IPS-NIHi7 (cell line): ENCODE results near the gene GAPT.
A peak's percentile ranks its signal among the peaks of the same experiment; 100 is the strongest.

Source experiments
- DNase-seq: peaks from one replicate; pipeline ENCODE4 v3.0.0; 2012; ENCODE audit warnings: mixed read lengths; ENCODE audit errors: extremely low spot score

Gene GAPT

DNA sequence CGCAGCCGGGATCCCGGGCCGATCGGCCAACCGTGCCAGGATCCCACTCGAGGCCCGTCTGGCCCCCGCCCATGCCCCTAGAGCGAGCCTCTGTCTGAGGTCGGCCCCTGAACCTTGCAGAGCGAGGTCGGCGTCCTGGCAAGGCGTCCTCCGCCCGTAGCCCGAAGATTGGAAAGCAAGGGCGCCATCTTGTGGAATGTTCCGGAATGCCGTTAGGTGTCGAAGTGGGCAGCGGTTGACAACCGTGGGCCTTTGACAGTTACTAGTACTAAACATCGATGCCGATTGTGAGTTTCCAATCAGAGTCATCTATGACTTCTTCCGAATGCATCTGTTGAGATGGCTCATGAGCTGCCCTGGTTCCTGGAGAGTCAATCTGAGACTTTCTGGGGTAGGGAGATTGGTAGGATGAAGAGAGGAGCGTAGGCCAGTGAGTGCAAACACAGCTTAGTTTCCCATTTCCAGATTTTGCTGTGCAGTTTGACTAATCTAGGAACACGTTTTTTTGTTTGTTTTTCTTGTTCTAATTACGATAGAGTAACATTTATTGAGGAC lies 30.4 kb upstream of the GAPT start:
- peak; percentile 81 for DNase-seq

DNA sequence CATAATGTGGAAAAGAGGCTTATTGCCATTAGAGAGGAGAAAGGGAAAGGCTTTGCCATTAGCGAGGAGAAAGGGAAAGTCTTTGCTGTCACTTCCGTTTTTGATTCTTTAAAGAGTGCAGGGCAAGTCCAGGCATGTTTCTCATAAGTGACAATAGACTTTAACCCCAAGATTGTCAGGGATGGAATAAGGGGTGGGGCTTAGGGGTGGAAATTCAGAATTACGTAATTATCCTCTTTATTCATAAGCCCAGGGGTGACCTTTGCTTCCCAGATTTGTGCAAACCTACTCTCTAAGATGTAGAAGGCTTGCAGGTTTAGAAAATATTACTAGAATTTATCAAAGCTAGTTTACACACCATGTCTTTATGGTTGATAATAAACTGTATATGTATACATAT lies 29.1 kb upstream of the GAPT start:
- no peak for DNase-seq

DNA sequence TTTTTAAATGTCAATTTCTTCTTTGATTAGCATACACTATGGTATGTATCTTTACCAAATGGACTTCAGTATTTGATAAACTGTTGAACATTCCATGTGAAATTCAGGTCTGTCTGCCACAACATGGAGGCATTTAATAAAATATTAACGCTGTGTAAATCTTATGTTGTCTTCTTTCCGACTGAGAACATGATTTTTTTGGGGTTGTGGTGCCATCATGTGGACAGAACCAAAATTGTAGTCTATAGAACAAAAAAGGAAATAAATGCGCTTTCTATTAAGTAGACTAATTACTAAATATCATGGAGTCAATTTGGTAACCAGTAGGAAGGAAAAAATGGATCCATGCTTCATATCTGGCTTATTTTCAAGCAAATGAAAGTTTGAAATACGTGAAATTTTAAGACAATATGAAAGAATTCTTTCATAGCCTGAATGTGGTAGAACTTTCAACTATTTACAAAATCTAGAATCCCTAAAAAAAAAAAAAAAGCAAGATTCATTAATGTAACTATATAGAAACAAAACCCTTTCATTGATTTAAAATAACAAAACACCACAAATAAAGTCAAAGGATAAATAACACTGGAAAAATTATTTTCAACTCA lies 28.5 kb upstream of the GAPT start:
- peak; percentile 17 for DNase-seq

DNA sequence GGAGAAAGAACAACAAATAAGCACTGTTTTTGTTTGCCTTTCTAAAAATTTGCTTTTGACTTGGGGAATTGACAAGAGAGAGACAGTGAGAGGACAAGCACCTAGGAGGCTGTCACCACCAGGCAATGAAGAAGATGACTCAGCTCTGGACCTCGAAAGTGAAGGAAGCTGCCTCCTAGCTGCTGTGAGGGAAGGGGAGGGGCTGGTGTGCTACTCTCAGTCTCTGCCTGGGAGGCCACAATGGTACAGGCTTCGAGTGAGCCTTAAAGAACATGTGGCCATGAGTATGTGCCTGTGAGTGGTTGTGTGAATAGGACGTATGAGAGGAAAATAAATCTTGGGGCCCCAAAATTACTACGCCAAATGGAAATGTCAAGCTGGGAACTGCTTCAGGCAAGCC lies 24.3 kb upstream of the GAPT start:
- peak; percentile 42 for DNase-seq

DNA sequence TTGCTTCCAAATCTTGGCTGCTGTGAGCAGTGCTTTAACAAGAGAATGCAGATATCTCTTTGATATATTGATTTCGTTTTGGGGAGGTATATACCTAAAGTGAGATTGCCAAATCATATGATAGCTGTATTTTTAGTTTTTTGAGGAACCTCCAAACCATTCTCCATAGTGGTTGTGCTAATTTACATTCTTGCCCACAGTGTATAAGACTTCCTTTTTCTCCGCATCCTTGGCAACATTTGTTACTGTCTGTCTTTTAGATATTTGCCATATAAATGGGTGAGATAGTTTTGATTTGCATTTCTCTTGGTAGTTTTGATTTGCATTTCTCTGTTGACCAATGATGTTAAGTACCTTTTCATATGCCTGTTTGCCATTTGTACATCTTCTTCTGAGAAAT lies 21.3 kb upstream of the GAPT start:
- no peak for DNase-seq

DNA sequence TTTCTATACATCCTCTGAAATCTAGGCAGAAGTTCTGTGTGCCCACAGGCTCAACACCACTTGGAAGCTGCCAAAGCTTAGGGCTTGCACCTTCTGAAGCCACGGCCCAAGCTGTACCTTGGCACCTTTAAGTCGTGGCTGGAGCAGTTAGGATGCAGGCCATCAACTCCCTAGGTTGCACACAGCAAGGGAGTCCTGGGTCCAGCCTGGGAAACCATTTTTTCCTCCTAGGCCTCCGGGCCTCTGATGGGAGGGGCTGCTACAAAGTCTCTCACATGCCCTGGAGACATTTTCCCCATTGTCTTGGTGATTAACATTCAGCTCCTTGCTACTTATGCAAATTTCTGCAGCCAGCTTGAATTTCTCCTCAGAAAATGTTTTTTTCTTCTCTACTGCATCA lies 15.8 kb upstream of the GAPT start:
- no peak for DNase-seq

DNA sequence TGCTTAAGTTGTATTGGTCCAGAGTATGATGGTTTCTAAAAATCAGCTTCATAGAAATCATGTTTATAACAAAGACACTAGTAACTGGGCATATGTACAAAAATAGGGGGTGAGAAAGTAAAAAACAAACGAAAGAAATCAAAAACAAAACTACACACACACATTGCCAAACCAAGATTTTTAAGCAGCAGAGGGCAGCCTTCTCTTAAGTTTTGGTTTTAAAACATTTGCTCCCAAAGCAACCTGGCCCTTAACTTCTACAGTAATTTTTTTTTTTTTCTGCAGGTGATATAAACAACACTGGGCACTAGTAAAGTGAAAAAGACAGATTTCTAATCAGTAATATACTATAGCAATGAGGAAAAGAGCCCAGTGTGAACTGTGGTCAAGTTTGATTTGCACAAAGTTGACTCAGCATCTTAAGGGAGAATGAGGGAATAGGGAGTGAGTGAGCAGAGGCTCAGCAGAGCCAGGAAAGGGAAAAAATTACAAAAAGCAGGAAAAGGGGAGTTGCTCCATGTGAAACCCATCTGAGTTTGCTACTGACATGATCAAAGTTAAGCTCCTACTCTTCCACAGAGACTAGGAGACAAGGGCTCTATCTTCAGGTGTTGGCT lies 13.4 kb upstream of the GAPT start:
- DNase-seq = no peak

DNA sequence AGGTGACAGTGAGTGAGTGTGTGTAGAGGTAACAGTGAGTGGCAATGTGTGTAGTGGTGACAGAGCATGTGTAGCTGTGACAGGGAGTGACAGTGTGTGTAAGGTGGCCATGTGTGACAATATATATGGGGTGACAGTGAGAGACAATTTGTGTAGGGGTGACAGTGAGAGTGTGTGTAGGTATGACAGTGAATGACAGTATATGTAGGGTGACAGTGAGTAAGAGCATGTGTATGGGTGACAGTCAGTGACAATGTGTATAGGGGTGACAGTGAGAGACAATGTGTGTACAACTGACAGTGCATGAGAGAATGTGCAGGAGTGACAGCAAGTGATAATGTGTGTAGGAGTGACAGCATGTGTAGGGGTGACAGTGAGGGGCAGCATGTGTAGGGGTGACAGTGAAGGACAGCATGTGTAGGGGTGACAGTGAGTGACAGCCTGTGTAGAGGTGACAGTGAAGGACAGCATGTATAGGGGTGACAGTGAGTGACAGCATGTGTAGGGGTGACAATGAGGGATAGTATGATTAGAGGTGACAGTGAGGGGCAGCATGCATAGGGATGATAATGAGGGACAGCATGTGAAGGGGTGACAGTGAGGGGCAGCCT lies 10.1 kb upstream of the GAPT start:
- DNase-seq = no peak

DNA sequence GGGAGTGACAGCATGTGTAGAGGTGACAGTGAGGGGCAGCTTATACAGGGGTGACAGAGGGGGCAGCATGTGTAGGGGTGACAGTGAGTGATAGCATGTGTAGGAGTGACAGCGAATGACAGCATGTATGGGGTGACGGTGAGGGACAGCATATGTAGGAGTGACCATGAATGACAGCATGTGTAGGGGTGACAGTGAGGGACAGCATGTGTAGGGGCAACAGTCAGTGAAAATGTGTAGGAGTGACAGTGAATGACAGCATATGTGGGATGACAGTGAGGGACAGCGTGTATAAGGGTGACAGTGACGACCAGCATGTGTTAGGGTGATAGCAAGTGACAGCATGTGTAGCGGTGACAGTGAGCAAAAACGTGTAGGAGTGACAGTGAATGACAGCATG lies 9.4 kb upstream of the GAPT start:
- no peak for DNase-seq

DNA sequence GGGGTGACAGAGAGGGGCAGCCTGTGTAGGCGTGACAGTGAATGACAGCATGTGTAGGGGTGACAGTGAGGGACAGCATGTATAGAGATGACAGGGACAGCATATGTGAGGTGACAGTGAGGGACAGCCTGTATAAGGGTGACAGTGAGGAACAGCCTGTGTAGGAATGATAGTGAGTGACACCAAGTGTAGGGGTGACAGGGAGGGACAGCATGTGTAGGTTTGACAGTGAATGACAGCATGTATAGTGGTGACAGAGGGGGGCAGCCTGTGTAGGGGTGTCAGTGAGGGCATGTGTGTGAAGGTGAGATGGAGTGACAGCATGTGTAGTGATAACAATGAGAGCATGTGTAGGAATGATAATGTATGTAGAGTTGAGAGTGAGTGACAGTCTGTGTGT lies 8.7 kb upstream of the GAPT start:
- DNase-seq = no peak

DNA sequence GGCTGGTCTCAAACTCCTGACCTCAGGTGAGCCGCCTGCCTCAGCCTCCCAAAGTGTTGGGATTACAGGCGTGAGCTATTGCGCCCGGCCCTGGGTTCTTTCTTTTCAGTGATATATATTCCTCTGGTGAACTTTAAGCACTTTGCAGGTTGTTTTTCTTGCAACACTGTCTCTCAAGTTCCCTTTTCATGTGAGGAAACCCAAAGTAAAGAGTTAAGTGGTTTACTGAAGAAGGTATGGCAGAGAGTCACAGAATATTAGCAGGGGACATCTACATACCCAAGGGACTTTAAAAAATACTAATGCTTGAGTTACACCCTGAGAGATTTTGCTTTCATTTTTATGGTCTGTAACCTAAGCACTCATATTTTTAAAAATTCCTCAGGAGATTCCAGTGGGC lies 6.7 kb upstream of the GAPT start:
- DNase-seq = no peak

DNA sequence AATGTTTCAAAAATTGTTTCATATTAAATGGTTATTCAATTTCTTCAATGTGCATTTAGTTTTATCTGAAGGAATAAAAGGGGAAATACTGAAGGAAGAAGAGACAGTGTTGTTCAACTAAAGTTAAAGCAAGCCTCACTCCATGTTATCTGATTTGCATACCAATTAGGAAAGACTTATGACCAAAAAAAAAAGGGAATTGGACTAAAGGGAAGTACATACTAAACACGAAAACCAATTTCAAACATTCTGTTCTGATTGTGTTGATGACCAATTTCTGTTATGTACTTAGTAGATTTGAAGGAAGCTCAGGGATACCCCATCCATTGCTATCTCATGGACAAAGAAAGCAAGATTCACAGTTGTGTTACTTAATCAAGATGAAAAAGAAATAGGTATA lies 4.9 kb upstream of the GAPT start:
- DNase-seq = no peak

DNA sequence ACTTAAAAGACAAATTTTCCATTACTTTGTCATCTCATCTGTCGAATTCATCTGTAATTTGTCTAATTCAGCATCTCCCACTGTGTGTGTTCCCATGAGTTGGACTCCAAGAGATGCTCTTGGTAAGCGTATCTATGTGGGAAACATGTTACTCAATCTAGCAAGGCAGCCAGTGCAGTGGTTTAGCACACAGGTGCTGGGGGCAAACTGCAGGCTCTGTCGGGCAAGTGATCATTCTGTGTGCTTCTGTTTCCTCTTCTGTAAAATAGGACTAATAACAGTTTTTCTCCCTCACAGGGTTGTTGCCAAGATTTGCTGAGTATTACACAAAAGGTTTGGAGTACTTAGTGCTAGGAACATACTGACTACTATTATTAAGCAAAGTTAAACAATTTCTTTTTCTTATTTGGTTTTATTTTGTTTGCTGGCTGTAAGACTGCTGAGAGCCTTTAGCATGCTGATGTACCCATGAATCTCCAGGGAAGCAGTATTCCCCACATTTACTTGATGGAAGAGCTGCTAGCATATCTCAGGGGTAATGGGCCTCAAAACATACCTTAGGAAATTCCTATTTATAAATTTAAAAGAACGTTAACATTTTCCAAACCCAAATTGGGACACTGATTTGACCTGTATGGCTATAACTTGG lies 709 bp upstream of the GAPT start:
- DNase-seq = no peak

DNA sequence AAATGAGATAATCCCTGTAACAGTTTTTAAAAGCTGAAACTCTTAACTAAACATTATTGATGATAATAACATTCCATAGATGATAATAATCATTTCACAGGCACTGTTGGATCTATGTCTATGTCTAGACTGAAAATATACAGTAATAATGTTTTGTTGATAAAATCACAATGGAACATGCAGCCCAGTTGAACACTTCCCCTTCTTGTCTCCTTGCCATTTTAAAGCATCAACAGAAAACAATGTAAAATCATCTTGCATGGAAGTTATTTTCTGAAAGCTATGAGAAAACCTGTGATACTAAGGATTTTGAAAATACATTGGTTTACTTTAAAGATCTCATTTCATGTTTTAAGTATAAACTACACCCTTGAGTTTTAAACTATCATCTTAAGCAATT lies 1.9 kb downstream of the GAPT start:
- DNase-seq = no peak

DNA sequence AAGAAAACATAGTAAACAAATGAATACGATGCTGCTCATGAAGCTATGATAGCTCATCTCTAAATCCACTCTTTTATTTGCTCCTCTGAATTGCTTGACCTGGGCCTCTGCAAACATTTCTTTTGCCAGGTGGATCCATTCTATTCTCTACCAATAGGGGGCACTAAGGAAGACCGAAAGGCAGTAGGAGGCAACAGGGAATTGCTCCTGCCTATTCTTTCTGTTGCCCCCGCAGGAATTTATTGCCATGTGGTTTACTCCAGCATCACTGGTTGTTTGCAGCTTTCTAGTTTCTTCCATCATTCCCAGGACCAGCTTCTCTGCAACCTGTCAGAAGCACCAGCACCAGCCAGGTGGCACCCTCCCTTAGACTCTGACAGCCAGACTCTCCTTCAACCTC lies 5.3 kb downstream of the GAPT start:
- peak; percentile 57 for DNase-seq

DNA sequence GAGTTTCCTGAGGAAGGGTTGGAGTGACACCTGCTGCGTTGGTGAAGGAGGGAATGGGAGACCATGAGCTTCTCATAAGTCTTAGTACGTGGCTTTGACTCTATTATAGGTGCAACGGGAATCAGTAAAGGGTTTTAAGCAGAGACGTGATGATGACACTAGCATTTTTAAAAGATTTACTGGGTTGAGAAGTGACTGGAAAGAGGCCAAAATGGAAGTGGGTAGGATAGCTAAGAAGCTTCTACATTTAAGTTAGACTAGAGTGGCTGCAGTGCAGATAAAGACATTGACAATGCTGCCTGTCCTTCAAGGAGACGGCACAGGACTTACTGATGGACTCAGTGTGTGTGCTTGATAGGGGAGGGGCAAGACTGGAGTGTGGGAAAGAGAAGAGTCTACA lies 6.2 kb downstream of the GAPT start:
- no peak for DNase-seq

DNA sequence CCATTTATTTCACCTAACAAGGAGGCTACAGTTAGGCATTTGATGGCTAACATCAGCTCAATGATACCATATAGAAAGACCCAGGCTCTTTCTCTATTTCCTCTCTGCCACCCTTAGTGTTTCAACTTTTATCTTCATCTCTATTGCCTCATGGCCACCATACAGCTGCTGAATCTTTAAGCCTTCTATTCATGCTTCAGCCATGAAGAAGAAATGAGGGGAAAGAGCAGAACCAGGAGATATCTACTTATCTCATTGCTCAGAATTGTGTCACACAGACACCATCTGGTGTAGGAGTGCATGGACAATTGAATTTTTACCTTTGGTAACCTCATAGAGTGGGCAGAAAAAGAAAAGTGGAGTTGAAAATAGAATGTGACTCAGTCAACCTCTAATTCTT lies 6.7 kb downstream of the GAPT start:
- no peak for DNase-seq

DNA sequence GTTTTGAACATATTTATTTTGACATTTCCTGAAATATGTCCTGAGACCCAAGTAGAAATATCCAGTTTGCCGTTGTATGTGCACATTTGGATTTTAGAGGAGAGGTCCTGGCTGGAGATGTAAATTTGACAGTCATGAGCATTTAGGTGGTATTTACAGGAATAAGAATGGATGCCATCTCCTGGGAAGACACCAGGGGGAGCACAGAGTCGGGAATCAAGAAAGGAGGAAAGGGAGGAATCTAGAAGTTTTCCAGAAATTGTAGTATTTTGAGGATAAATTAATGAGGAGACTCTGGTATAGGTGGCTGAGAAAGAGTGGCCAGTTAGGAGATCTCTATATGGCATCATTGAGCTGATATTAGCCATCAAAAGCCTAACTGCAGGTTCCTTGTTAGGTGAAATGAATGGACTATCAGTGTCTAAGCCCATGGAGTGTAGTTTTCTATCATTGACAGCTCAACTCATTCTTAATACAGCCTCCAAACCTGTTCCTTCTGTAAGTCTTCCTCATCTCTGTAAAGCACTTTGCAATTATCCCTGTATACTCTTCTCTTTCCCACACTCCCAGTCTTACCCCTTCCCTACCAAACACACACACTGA lies 7.2 kb downstream of the GAPT start:
- DNase-seq = peak; percentile 47

DNA sequence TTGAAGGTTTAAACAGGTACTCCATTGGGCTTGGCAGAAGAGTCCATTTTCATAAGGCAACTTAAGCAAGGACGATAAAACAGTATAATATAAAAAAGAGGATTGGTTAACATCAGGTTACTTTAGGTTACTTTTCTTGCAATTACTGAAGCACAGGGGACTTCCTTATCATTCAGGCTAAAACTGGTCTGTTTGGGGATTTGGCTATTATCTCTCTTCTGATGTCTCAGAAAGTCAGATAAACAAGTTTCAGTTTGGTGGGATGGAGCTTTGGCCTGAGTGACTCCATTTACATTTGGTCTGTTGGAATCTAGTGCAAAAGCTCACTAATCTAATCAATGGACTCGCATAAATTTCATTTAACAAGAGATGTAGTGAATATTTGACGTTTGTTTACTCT lies 8.0 kb downstream of the GAPT start:
- no peak for DNase-seq

DNA sequence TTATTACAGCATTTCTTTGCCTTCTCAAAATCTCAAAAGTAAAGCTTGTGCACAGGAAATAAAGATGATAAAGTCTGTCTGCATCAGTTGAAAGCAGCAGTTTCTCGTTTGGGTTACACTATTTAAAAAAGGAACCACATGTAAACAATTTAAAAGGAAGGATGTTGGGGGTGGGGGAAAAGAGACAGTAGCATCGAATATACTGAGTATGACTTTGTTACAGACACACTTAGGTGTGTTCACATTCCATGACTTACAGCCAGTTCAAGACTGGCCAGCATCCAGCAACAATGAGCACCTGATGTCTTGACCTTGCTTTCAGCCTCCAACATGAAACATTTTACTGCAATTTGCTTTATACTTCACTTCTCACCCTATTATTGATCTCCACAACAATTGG lies 8.7 kb downstream of the GAPT start:
- DNase-seq = no peak

DNA sequence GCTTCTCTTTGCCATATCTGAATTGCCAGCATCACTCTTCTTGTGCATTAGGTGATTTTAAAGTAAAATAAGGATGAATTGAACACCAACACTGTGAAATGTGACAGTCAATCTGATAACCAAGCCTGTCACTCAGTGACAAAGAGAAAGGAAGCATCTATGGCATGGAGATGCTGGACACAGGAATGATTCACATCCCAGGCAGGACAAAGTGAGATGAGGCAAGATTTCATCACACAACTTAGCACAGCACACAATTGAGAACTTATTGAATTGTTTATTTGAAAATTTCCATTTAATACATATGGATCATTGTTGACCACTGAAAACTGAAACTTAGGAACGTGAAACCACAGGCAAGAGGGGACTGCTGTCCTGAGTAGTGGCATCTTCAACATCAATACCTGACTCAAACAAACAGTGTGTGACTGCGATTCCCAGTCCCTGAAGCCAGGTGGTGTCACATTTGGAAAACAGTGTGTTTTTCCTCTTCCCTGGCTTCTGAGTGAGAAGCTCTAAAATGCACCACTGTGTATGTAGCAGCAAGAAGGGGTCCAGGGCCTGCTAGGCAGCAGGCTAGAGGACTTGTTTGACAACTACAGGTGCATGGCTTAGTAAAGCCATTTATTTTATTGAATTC lies 10.7 kb downstream of the GAPT start:
- DNase-seq = no peak
